ENCODE results near the gene SEC16A. TPM values are rescaled to one million over a fixed set of nuclear protein-coding genes. Genes with fewer than 3 reads are reported as not detected.

SEC16A gene
- total RNA-seq, 1 experiment from 2014 or later: 56.4 TPM

DNA sequence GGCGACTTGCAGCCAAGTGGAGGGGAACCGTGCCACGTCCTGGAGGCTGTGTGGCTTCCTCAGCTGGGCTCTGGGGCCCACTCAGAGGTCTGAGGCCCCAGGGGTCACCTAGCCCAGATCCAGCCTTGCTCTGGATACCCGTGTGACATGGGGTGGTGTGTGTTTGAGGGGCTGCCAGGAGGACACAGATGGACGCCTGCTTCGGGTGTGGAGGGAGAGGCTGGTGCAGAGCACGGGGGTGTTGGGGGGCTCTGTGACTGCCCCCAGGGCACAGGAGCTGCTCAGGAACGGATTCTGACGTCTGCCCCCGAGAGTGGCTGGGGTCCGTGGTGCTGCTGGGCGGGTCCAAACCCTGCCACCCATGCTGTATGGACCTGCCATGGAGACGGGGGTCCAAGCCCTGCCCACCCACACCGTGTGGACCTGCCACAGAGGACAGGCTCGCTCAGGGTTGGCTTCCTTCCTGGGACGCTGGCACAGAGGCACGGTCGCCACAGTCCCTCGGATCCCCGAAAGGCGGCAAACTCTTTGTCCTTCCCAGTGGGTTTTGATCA, 53.7 kb downstream of the SEC16A start:
- H3K9ac ChIP-seq (ENCODE audit: extremely low read depth, insufficient read length, low read length): no peak overlapping the region
- Mint-ChIP-seq H3K36me3 (ENCODE audit: insufficient read depth in 1 of 3, low read depth in 3 of 3) (peaks cover 4 to 41% (median 32%) of the 10 kb centered on the region in 3 experiments; a peak in 6 of 7 replicates), H3K4me1 (0 out of 4 replicates have a peak, but pooled peaks cover 0 to 2% of the 10 kb centered on the region in 2 experiments), H3K4me3 (no peak overlapping the region), H3K27me3 (ENCODE audit: low read depth) (no peaks in the 10 kb centered on the region), H3K27ac (no peak overlapping the region), H3K9me3 (no peaks in the 10 kb centered on the region)
- H2BK20ac ChIP-seq (ENCODE audit: low read depth, low read length, poor library complexity, severe bottlenecking): no peak overlapping the region
- no peaks in the 10 kb centered on the region for H3K4me1 ChIP-seq (ENCODE audit: insufficient read depth, low read length)
- no peak overlapping the region for H4K91ac ChIP-seq (ENCODE audit: insufficient read length, low read depth, low read length)
- no peak overlapping the region for H4K8ac ChIP-seq (replicated peaks; ENCODE audit: insufficient read length, low read depth, low read length)
- H3K14ac ChIP-seq (ENCODE audit: insufficient read depth, low read length): no peak overlapping the region
- no peak overlapping the region for H2BK15ac ChIP-seq (ENCODE audit: low read depth, low read length)
- no peak overlapping the region for H2BK120ac ChIP-seq (ENCODE audit: low read depth, low read length, poor library complexity, severe bottlenecking)
- TF ChIP-seq, protein P1, sequence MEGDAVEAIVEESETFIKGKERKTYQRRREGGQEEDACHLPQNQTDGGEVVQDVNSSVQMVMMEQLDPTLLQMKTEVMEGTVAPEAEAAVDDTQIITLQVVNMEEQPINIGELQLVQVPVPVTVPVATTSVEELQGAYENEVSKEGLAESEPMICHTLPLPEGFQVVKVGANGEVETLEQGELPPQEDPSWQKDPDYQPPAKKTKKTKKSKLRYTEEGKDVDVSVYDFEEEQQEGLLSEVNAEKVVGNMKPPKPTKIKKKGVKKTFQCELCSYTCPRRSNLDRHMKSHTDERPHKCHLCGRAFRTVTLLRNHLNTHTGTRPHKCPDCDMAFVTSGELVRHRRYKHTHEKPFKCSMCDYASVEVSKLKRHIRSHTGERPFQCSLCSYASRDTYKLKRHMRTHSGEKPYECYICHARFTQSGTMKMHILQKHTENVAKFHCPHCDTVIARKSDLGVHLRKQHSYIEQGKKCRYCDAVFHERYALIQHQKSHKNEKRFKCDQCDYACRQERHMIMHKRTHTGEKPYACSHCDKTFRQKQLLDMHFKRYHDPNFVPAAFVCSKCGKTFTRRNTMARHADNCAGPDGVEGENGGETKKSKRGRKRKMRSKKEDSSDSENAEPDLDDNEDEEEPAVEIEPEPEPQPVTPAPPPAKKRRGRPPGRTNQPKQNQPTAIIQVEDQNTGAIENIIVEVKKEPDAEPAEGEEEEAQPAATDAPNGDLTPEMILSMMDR (conservative IDR thresholded peaks at IDR 0.05): no peak
- no peak overlapping the region for H3K4me2 ChIP-seq (ENCODE audit: insufficient read depth, insufficient read length, low read length)
- H3K27ac ChIP-seq (ENCODE audit: insufficient read length, low read depth, low read length): no peak overlapping the region
- H3K9me3 ChIP-seq (ENCODE audit: control insufficient read depth, low read depth, low read length): no peaks in the 10 kb centered on the region
- H2BK5ac ChIP-seq (ENCODE audit: insufficient read length, low read length): no peak overlapping the region
- H3K56ac ChIP-seq (ENCODE audit: insufficient read length, low read depth, low read length): no peak overlapping the region
- no peak overlapping the region for H3T11ph ChIP-seq (ENCODE audit: low read length)
- H3K79me2 ChIP-seq (ENCODE audit: insufficient read depth, low read length): no peaks in the 10 kb centered on the region
- no peak overlapping the region for H4K5ac ChIP-seq (ENCODE audit: insufficient read length, low read depth, low read length)
- no peaks in the 10 kb centered on the region for H3K79me1 ChIP-seq (ENCODE audit: insufficient read depth, low read depth, low read length, poor library complexity, severe bottlenecking)
- no peaks in the 10 kb centered on the region for H3K27me3 ChIP-seq (ENCODE audit: insufficient read depth, low read length)
- no peak overlapping the region for H3K18ac ChIP-seq (ENCODE audit: insufficient read length, low read depth, low read length)
- H3K4ac ChIP-seq (ENCODE audit: low read depth, low read length): no peak overlapping the region
- no peaks in the 10 kb centered on the region for H3K23me2 ChIP-seq (ENCODE audit: insufficient read length, low read depth, low read length, poor library complexity, severe bottlenecking)
- no peak overlapping the region for H2AK5ac ChIP-seq (ENCODE audit: insufficient read length, low read length)
- H2AFZ ChIP-seq (ENCODE audit: low read length): no peak overlapping the region
- WGBS (ENCODE audit: extremely low coverage, insufficient read length, low lambda C conversion rate): no CpG with 5 or more reads among the region's 21 CpGs
- DNase-seq: no peak
- H4K20me1 ChIP-seq (ENCODE audit: control insufficient read depth, insufficient read depth, insufficient read length): no peaks in the 10 kb centered on the region
- H2BK12ac ChIP-seq (ENCODE audit: insufficient read length, low read depth, low read length): no peak overlapping the region
- no peak overlapping the region for H3K23ac ChIP-seq (ENCODE audit: insufficient read length, low read depth, low read length)
